HCT116 (cell line): Measurements from ENCODE around the gene SDF4. TPM values are rescaled to one million over a fixed set of nuclear protein-coding genes. Genes with fewer than 3 reads are reported as not detected.

Experiments
- ATAC-seq: fragments of 200-7000 bp; cut with Tn5 transposase; 2 replicates; pipeline ENCODE4 v1.9.1; 2020; ENCODE audit warnings: mild to moderate bottlenecking, moderate library complexity
- BruUV-seq: library from RNA; stranded (reverse); fragments of 400-500 nt; replicated peaks from 2 replicates; lab custom pipeline; 2021; lab: Mats Ljungman, UMichigan
- CTCF ChIA-PET: fragments of 300-600 bp; sonication (Branson Sonifier 250); formaldehyde crosslinking; loops from one replicate; lab custom pipeline; 2021; ENCODE audit warnings: antibody characterized with exemption; lab: Charles Lee
- POLR2A ChIA-PET: fragments of 300-600, 350-600 bp; sonication (Branson Sonifier 250); formaldehyde crosslinking; loops from one replicate; lab custom pipeline; 2021; ENCODE audit warnings: antibody characterized with exemption; lab: Charles Lee
- RAD21 ChIA-PET, 2 experiments: fragments of 300-600 bp; sonication (Branson Sonifier 250); formaldehyde crosslinking; loops; one replicate each; lab custom pipeline; 2023; ENCODE audit warnings: low total read pairs in 2 of 2; ENCODE audit not compliant: uncharacterized antibody in 2 of 2, unreplicated experiment in 2 of 2, low non-redundant PET in 1 of 2; lab: Charles Lee
- DNase-seq: peaks from one replicate; pipeline ENCODE4 v3.0.0-alpha.2; 2010; ENCODE audit warnings: low read depth, low spot score
- H2AFZ ChIP-seq: fragments of 200-600 bp; shearing (Covaris generic), sonication (generic); 2 replicates; pipeline ENCODE4 v1.6.1; 2017; ENCODE audit warnings: low read depth, mixed run types, mixed read lengths, antibody characterized with exemption, low read length; ENCODE audit not compliant: poor library complexity, severe bottlenecking
- H3K27ac ChIP-seq: 2 replicates; pipeline ENCODE4 v1.5.1; 2012; ENCODE audit warnings: low read depth, low read length
- H3K27me3 ChIP-seq: fragments of 200-600 bp; sonication (generic); 2 replicates; pipeline ENCODE4 v1.6.1; 2016; ENCODE audit warnings: mixed run types, low read length, mixed read lengths; ENCODE audit not compliant: insufficient read depth
- H3K36me3 ChIP-seq, 2 experiments: fragments of 200-500 bp in 1 of 2; fragments of 200-600 bp in 1 of 2; sonication (Bioruptor generic) in 1 of 2; sonication (generic) in 1 of 2; 2 replicates each; pipeline versions ENCODE4 v1.5.1 to v1.6.1; 2014 to 2016; ENCODE audit warnings: low read length in 2 of 2, inconsistent platforms in 1 of 2, mixed read lengths in 1 of 2, mixed run types in 1 of 2; ENCODE audit not compliant: insufficient read depth in 2 of 2, control insufficient read depth in 1 of 2
- H3K4me1 ChIP-seq, 2 experiments: fragments of 200-600 bp in 1 of 2; sonication (generic) in 1 of 2; 2 replicates each; pipeline versions ENCODE4 v1.5.1 to v1.6.1; 2012 to 2017; ENCODE audit warnings: low read length in 2 of 2, inconsistent platforms in 1 of 2, mild to moderate bottlenecking in 1 of 2, mixed read lengths in 1 of 2, mixed run types in 1 of 2, moderate library complexity in 1 of 2; ENCODE audit not compliant: insufficient read depth in 2 of 2, control insufficient read depth in 1 of 2
- H3K4me2 ChIP-seq: fragments of 200-600 bp; sonication (generic); 2 replicates; pipeline ENCODE4 v1.6.1; 2017; ENCODE audit warnings: mixed run types, low read length, mixed read lengths
- H3K4me3 ChIP-seq, 2 experiments: fragments of 200-600 bp in 1 of 2; sonication (generic) in 1 of 2; replicated peaks in 1 of 2; 2 replicates each; pipeline ENCODE4 v1.5.1; 2011 to 2016; ENCODE audit warnings: low read length in 2 of 2, control low read depth in 1 of 2, low read depth in 1 of 2, mild to moderate bottlenecking in 1 of 2, mixed read lengths in 1 of 2, mixed run types in 1 of 2
- H3K79me2 ChIP-seq: fragments of 200-600 bp; sonication (generic); 2 replicates; pipeline ENCODE4 v1.6.1; 2017; ENCODE audit warnings: mild to moderate bottlenecking, mixed run types, low read length, moderate library complexity, mixed read lengths; ENCODE audit not compliant: insufficient read depth
- H3K9ac ChIP-seq: fragments of 200-600 bp; sonication (generic); 2 replicates; pipeline ENCODE4 v1.6.1; 2016; ENCODE audit warnings: low read length, mixed read lengths
- H3K9me2 ChIP-seq: fragments of 200-600 bp; sonication (generic), shearing (Covaris generic); 2 replicates; pipeline ENCODE4 v1.6.1; 2017; ENCODE audit warnings: mixed run types, mild to moderate bottlenecking, moderate library complexity; ENCODE audit not compliant: insufficient read depth
- H3K9me3 ChIP-seq, 2 experiments: fragments of 200-500 bp in 1 of 2; fragments of 200-600 bp in 1 of 2; sonication (Bioruptor generic) in 1 of 2; sonication (generic) in 1 of 2; 2 replicates each; pipeline ENCODE4 v1.6.1; 2014 to 2017; ENCODE audit warnings: low read length in 2 of 2, mixed read lengths in 2 of 2, inconsistent platforms in 1 of 2, low read depth in 1 of 2, mild to moderate bottlenecking in 1 of 2, mixed run types in 1 of 2, moderate library complexity in 1 of 2; ENCODE audit not compliant: control insufficient read depth in 1 of 2, insufficient read depth in 1 of 2
- H4K20me1 ChIP-seq: fragments of 200-600 bp; sonication (generic), shearing (Covaris generic); 2 replicates; pipeline ENCODE4 v1.6.1; 2017; ENCODE audit warnings: mixed run types, mild to moderate bottlenecking, moderate library complexity; ENCODE audit not compliant: insufficient read depth
- CEBPB ChIP-seq: IDR thresholded peaks from 2 replicates; pipeline ENCODE4 v1.6.1; 2012; ENCODE audit warnings: low read depth
- JUND ChIP-seq: IDR thresholded peaks from 2 replicates; pipeline ENCODE4 v1.6.1; 2012
- SIN3A ChIP-seq: IDR thresholded peaks from 2 replicates; pipeline ENCODE4 v1.6.1; 2012; ENCODE audit warnings: low read depth
- SP1 ChIP-seq: IDR thresholded peaks from 2 replicates; pipeline ENCODE4 v1.6.1; 2012; ENCODE audit warnings: low read depth
- SRF ChIP-seq: IDR thresholded peaks from 2 replicates; pipeline ENCODE4 v1.6.1; 2012; ENCODE audit warnings: low read depth
- intact Hi-C: fragments of 100-400 bp; cut with micrococcal nuclease; formaldehyde crosslinking; loops from 2 replicates; pipeline ENCODE4 v1.10.0; 2022
- total RNA-seq: library from RNA; stranded (reverse); gene quantifications from one replicate; pipeline ENCODE4 v1.2.1, GENCODE V29; 2021; ENCODE audit not compliant: unreplicated experiment
- TF ChIP-seq, protein P1 (sequence below): IDR thresholded peaks from 2 replicates; pipeline ENCODE4 v1.6.1; 2012

SDF4 gene
- total RNA-seq, 1 experiment from 2014 or later = 133 TPM

DNA sequence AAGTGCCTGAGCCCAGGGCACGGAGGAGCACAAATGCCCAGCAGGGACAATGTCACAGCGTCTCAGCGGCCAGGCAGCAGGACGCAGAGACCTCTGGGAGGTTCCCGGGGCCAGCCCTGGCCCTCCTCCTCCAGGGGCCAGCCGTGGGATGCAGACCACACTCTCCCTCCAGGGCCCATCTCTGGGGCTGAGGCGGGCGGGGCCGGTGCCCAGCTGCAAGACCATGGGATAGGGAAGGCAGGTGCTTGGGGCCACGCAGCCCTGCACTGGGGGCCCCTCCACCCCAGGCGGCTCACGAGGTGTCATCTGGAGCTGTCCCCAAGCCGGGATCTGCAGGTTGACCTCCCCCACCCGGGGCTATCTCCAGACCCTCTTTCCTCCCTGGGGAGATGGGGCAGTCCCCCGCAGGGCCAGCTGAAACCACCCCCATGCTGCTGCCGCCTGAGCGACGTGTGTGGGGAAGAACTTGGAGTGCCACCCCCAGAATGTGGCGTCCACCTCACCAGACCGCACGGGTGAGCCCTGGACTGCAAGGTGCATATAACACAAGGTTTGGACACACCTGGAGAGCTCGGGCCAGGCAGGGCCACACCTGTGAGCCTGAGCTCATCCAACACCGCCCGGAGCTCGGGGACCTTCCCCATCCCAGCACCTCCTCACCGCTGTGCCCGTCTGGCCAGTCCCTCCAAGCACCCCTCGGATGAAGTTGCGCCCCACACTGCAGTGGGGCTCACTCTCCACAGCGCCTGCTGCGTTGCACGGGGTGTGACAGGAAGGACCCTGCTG is 62.2 kb downstream of the SDF4 start:
- no peak overlapping the region for H3K9ac ChIP-seq
- H3K36me3 ChIP-seq = peaks cover 0 to 2% of the 10 kb centered on the region in 2 experiments; a peak in 2 of 4 replicates
- TF ChIP-seq SRF (no peak), SIN3A (no peak), CEBPB (no peak), JUND (no peak)
- TF ChIP-seq, protein P1, sequence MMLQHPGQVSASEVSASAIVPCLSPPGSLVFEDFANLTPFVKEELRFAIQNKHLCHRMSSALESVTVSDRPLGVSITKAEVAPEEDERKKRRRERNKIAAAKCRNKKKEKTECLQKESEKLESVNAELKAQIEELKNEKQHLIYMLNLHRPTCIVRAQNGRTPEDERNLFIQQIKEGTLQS = no peak
- no peak overlapping the region for H2AFZ ChIP-seq
- no peak overlapping the region for H3K4me3 ChIP-seq
- POLR2A ChIA-PET = no interaction called here
- BruUV-seq = no TSS peak
- no peak overlapping the region for H3K27ac ChIP-seq
- peaks cover 37% of the 10 kb centered on the region for H3K79me2 ChIP-seq
- RAD21 ChIA-PET = interaction anchor here in 1 of 2 experiments (0.6 kb wide), 1 partner anchor 31 kb away, joined by 3 read pairs; no protein-coding TSS in a partner anchor
- H3K4me1 ChIP-seq = peaks cover 11 to 23% of the 10 kb centered on the region in 2 experiments
- intact Hi-C loops = no loop called here
- H3K27me3 ChIP-seq = no peaks in the 10 kb centered on the region
- no peak overlapping the region for H3K4me2 ChIP-seq
- DNase-seq (no peak), ATAC-seq (no peak)
- H3K9me2 ChIP-seq = no peaks in the 10 kb centered on the region
- no peaks in the 10 kb centered on the region for H3K9me3 ChIP-seq
- CTCF ChIA-PET = no interaction called here
- no peaks in the 10 kb centered on the region for H4K20me1 ChIP-seq

DNA sequence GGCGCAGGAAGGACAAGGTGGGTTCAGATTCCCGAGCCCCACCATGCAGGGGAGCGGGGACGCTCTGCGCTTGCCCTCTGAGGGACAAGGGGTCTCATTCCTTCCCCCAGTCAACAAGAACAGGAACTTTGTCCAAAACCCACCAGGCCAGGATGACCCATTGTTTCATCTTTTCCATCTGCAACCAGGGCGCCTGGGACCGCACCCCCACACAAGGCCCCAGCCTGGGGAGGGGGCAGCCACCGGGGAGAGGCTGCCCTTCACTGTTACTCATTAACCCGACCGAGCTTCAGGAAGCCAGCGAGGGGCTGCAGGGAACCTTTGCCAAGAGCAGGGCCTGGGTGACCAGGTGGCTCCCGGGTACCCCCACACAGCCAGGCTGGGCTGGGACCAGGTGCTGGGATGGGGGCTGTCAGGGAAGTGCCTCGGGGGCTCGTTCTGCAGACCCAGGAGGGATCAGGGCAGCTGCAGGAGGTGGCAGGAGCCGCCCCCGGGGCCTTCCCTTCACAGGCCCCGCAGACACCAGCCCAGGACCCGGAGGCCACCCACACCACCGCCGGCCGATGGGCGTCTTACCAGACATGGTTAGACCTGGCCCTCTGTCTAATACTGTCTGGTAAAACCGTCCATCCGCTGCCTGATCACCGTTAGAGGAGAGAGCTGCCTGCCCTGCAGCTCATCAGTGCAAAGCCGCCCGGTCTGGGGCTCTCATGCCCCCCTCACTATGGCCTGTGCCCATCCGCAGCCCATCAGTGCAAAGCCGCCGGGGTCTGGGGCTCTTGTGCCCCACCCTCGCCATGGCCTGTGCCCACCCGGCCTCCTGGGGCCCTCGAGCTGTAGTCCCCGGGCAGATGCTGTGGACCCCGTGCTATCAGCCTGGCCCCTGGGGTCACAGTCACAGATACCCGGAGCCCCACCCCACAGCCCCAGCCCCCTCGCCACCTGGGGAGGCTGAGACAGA is 63.1 kb downstream of the SDF4 start:
- POLR2A ChIA-PET = no interaction called here
- Histone ChIP-seq H3K79me2 (peaks cover 46% of the 10 kb centered on the region), H3K9me2 (no peaks in the 10 kb centered on the region), H3K27ac (no peak overlapping the region; the same call in 1 of the 2 replicates), H3K27me3 (no peaks in the 10 kb centered on the region), H3K9me3 (no peaks in the 10 kb centered on the region), H3K4me3 (no peak overlapping the region), H3K36me3 (peaks cover 0 to 2% of the 10 kb centered on the region in 2 experiments; a peak in 2 of 4 replicates), H4K20me1 (no peaks in the 10 kb centered on the region), H3K9ac (no peak overlapping the region), H2AFZ (no peak overlapping the region), H3K4me1 (peaks cover 11 to 30% of the 10 kb centered on the region in 2 experiments), H3K4me2 (no peak overlapping the region)
- CTCF ChIA-PET = no interaction called here
- ATAC-seq = no peak
- no TSS peak for BruUV-seq
- intact Hi-C loops = no loop called here
- no peak for DNase-seq
- no peak for TF ChIP-seq SP1
- TF ChIP-seq JUND = no peak
- no peak for TF ChIP-seq CEBPB
- RAD21 ChIA-PET = no interaction called here
